ENCODE results near the gene FGFR2. TPM values are rescaled to one million over a fixed set of nuclear protein-coding genes. Genes with fewer than 3 reads are reported as not detected.

Gene FGFR2
- total RNA-seq, 1 donor from 2014 or later: 58.4 TPM

- peaks cover 18% of the 10 kb centered on the region for H3K36me3 Mint-ChIP-seq (ENCODE audit: low read depth)
- H3K9me3 Mint-ChIP-seq: peaks cover 7% of the 10 kb centered on the region
- H3K27me3 Mint-ChIP-seq (ENCODE audit: low read depth): no peaks in the 10 kb centered on the region
- no peak overlapping the region for H3K27ac Mint-ChIP-seq (ENCODE audit: unreplicated experiment)
- DNase-seq (ENCODE audit: low read depth, low spot score): no peak
- H3K4me1 Mint-ChIP-seq: peaks cover 27% of the 10 kb centered on the region
- no peak for TF ChIP-seq CTCF (conservative IDR thresholded peaks at IDR 0.05)
- no peak overlapping the region for H3K4me3 Mint-ChIP-seq
Observed at GRCh38 chr10:121583258-121583657, 15.0 kb downstream of the FGFR2 start.

GRCh38 chr10:121580276-121581116, 17.7 kb downstream of the FGFR2 start:
- peaks cover 36% of the 10 kb centered on the region for H3K4me1 Mint-ChIP-seq
- H3K36me3 Mint-ChIP-seq (ENCODE audit: low read depth): peaks cover 8% of the 10 kb centered on the region
- H3K4me3 Mint-ChIP-seq: no peak overlapping the region
- no peak for DNase-seq (ENCODE audit: low read depth, low spot score)
- no peak for TF ChIP-seq CTCF (conservative IDR thresholded peaks at IDR 0.05)
- H3K27me3 Mint-ChIP-seq (ENCODE audit: low read depth): no peaks in the 10 kb centered on the region
- H3K27ac Mint-ChIP-seq (ENCODE audit: unreplicated experiment): no peak overlapping the region
- H3K9me3 Mint-ChIP-seq: no peaks in the 10 kb centered on the region

GRCh38 chr10:121579656-121580055, 18.6 kb downstream of the FGFR2 start:
- H3K36me3 Mint-ChIP-seq (ENCODE audit: low read depth): peaks cover 5% of the 10 kb centered on the region
- peaks cover 42% of the 10 kb centered on the region for H3K4me1 Mint-ChIP-seq
- no peaks in the 10 kb centered on the region for H3K9me3 Mint-ChIP-seq
- H3K27ac Mint-ChIP-seq (ENCODE audit: unreplicated experiment): no peak overlapping the region
- no peak for DNase-seq (ENCODE audit: low read depth, low spot score)
- H3K4me3 Mint-ChIP-seq: no peak overlapping the region
- no peak for TF ChIP-seq CTCF (conservative IDR thresholded peaks at IDR 0.05)
- no peaks in the 10 kb centered on the region for H3K27me3 Mint-ChIP-seq (ENCODE audit: low read depth)

- H3K27me3 Mint-ChIP-seq (ENCODE audit: low read depth): no peaks in the 10 kb centered on the region
- no peak overlapping the region for H3K27ac Mint-ChIP-seq (ENCODE audit: unreplicated experiment)
- no peak overlapping the region for H3K4me3 Mint-ChIP-seq
- no peaks in the 10 kb centered on the region for H3K9me3 Mint-ChIP-seq
- H3K36me3 Mint-ChIP-seq (ENCODE audit: low read depth): peaks cover 3% of the 10 kb centered on the region
- DNase-seq (ENCODE audit: low read depth, low spot score): no peak
- H3K4me1 Mint-ChIP-seq: peaks cover 45% of the 10 kb centered on the region
- no peak for TF ChIP-seq CTCF (conservative IDR thresholded peaks at IDR 0.05)
Observed at GRCh38 chr10:121578965-121579364, 19.3 kb downstream of the FGFR2 start.

- H3K36me3 Mint-ChIP-seq (ENCODE audit: low read depth): no peaks in the 10 kb centered on the region
- H3K4me3 Mint-ChIP-seq: no peak overlapping the region
- no peak for DNase-seq (ENCODE audit: low read depth, low spot score)
- H3K9me3 Mint-ChIP-seq: no peaks in the 10 kb centered on the region
- no peak for TF ChIP-seq CTCF (conservative IDR thresholded peaks at IDR 0.05)
- no peak overlapping the region for H3K27ac Mint-ChIP-seq (ENCODE audit: unreplicated experiment)
- H3K27me3 Mint-ChIP-seq (ENCODE audit: low read depth): peaks cover 1% of the 10 kb centered on the region
- H3K4me1 Mint-ChIP-seq: peaks cover 46% of the 10 kb centered on the region
Observed at GRCh38 chr10:121578298-121578697, 19.9 kb downstream of the FGFR2 start.

Data from neural crest cell (in vitro differentiated cells).